Mucosa of descending colon (tissue), 3 donors: ENCODE results near the gene CD63. TPM values are rescaled to one million over a fixed set of nuclear protein-coding genes. Genes with fewer than 3 reads are reported as not detected.

ENCODE experiments used
- ATAC-seq: fragments of 200-7000 bp; cut with Tn5 transposase; one replicate; pipeline ENCODE4 v1.9.1; 2020; ENCODE audit warnings: mild to moderate bottlenecking, moderate library complexity
- DNase-seq, 3 donors: peaks; one replicate each; pipeline ENCODE4 v3.0.0-alpha.2; 2020
- H3K36me3 ChIP-seq: fragments of 200-600 bp; one replicate; pipeline ENCODE4 v1.8.0; 2021; ENCODE audit warnings: low read depth, mild to moderate bottlenecking
- H3K4me1 ChIP-seq: fragments of 200-600 bp; one replicate; pipeline ENCODE4 v1.8.0; 2021; ENCODE audit warnings: low read depth, mild to moderate bottlenecking
- H3K4me3 ChIP-seq: fragments of 200-600 bp; one replicate; pipeline ENCODE4 v1.8.0; 2021; ENCODE audit warnings: mild to moderate bottlenecking
- H3K9me3 ChIP-seq: fragments of 200-600 bp; one replicate; pipeline ENCODE4 v1.8.0; 2021; ENCODE audit warnings: mild to moderate bottlenecking
- CTCF ChIP-seq: fragments of 200-600 bp; IDR thresholded peaks from one replicate; pipeline ENCODE4 v1.8.0; 2022; ENCODE audit warnings: antibody characterized with exemption, mild to moderate bottlenecking
- intact Hi-C, 2 donors: fragments of 100-400 bp; cut with DNase I in 1 of 2; cut with micrococcal nuclease in 1 of 2; formaldehyde crosslinking; loops; one replicate each; pipeline versions ENCODE4 v1.11.0 to v1.11.1; 2022; cut with DNase I, micrococcal nuclease
- total RNA-seq, 3 donors: library from RNA; stranded (reverse); fragmentation: NEBNext Ultra II Directional in 2 of 3; extraction: Animal tissue kit (Norgen Biotek cat#: 25700) in 2 of 3; gene quantifications; one replicate each; pipeline versions ENCODE4 v1.2.1 to v1.2.4, GENCODE V29; 2021 to 2023
- donor health status: DM: no; HTN: no; CAD: no; lungs with moderate emphysema.
- donor health status: DM: no; HTN: no; CAD: no.
- donor health status: DM: no; HTN: yes; CAD: no.

The CD63 gene
- total RNA-seq, 3 donors from 2014 or later: 992 to 1,177 (median 1,016) TPM

- Histone ChIP-seq H3K36me3 (no peaks in the 10 kb centered on the region), H3K4me1 (peaks cover 71% of the 10 kb centered on the region), H3K9me3 (no peaks in the 10 kb centered on the region), H3K4me3 (no peak overlapping the region)
- no peak for TF ChIP-seq CTCF
- ATAC-seq (no peak), DNase-seq (peak in 1 of 3 donors; percentile 31)
- intact Hi-C loops: no loop called here
Observed at GRCh38 chr12:55719371-55719770, 9.4 kb downstream of the CD63 start.

GRCh38 chr12:55718624-55719275 lies 10.1 kb downstream of the CD63 start:
- H3K9me3 ChIP-seq: no peaks in the 10 kb centered on the region
- no peak overlapping the region for H3K4me3 ChIP-seq
- H3K4me1 ChIP-seq: peaks cover 64% of the 10 kb centered on the region
- DNase-seq: peak in 1 of 3 donors; percentile 30
- TF ChIP-seq CTCF: no peak
- intact Hi-C loops: no loop called here
- no peaks in the 10 kb centered on the region for H3K36me3 ChIP-seq
- ATAC-seq: no peak

- ATAC-seq (no peak), DNase-seq (peak in 1 of 3 donors; percentile 32)
- H3K9me3 ChIP-seq: no peaks in the 10 kb centered on the region
- H3K4me3 ChIP-seq: no peak overlapping the region
- H3K36me3 ChIP-seq: no peaks in the 10 kb centered on the region
- no peak for TF ChIP-seq CTCF
- peaks cover 59% of the 10 kb centered on the region for H3K4me1 ChIP-seq
- intact Hi-C loops: no loop called here
Observed at GRCh38 chr12:55718015-55718414, 10.8 kb downstream of the CD63 start.

GRCh38 chr12:55717011-55718007 lies 11.5 kb downstream of the CD63 start:
- H3K36me3 ChIP-seq: no peaks in the 10 kb centered on the region
- no peak for TF ChIP-seq CTCF
- H3K4me3 ChIP-seq: no peak overlapping the region
- peak; percentile 23 for ATAC-seq
- DNase-seq: peak in 2 of 3 donors; percentile 54 to 71
- intact Hi-C loops: no loop called here
- H3K4me1 ChIP-seq: peaks cover 57% of the 10 kb centered on the region
- H3K9me3 ChIP-seq: no peaks in the 10 kb centered on the region

- Histone ChIP-seq H3K36me3 (no peaks in the 10 kb centered on the region), H3K9me3 (no peaks in the 10 kb centered on the region), H3K4me3 (peak overlapping the region; percentile 87), H3K4me1 (peaks cover 50% of the 10 kb centered on the region)
- ATAC-seq (peak; percentile 11), DNase-seq (no peak)
- no peak for TF ChIP-seq CTCF
- intact Hi-C loops: no loop called here
Observed at GRCh38 chr12:55716582-55716957, 12.2 kb downstream of the CD63 start.
